A673 (cell line): ENCODE results near the gene SLMAP. TPM values are rescaled to one million over a fixed set of nuclear protein-coding genes. Genes with fewer than 3 reads are reported as not detected.

Experiments
- BruUV-seq: library from RNA; stranded (reverse); fragments of 400-500 nt; replicated peaks from 2 replicates; lab custom pipeline; 2021; lab: Mats Ljungman, UMichigan
- CTCF ChIA-PET: fragments of 300-600 bp; sonication (Branson Sonifier 250); formaldehyde crosslinking; loops from one replicate; lab custom pipeline; 2022; ENCODE audit warnings: antibody characterized with exemption; lab: Charles Lee
- POLR2A ChIA-PET: fragments of 300-600 bp; sonication (Branson Sonifier 250); formaldehyde crosslinking; loops from one replicate; lab custom pipeline; 2022; ENCODE audit warnings: antibody characterized with exemption; ENCODE audit not compliant: low non-redundant PET; lab: Charles Lee
- DNase-seq: peaks from one replicate; pipeline ENCODE4 v3.0.0-alpha.2; 2015; ENCODE audit warnings: low spot score
- H3K27ac ChIP-seq: fragments of 200-600 bp; sonication (generic); 2 replicates; pipeline ENCODE4 v1.5.1; 2016; ENCODE audit warnings: mixed run types, low read depth, mild to moderate bottlenecking, mixed read lengths, antibody characterized with exemption, low read length; ENCODE audit not compliant: poor library complexity, severe bottlenecking
- H3K27me3 ChIP-seq: fragments of 200-600 bp; sonication (generic); replicated peaks from 2 replicates; pipeline ENCODE4 v1.6.1; 2017; ENCODE audit warnings: mixed run types, low read depth, mild to moderate bottlenecking, mixed read lengths, antibody characterized with exemption, low read length; ENCODE audit not compliant: insufficient read depth, poor library complexity
- H3K36me3 ChIP-seq: fragments of 200-600 bp; sonication (generic); 2 replicates; pipeline ENCODE4 v1.6.1; 2016; ENCODE audit warnings: mixed run types, mild to moderate bottlenecking, mixed read lengths, antibody characterized with exemption, low read length; ENCODE audit not compliant: insufficient read depth, poor library complexity, severe bottlenecking
- H3K4me1 ChIP-seq: fragments of 200-600 bp; sonication (generic); 2 replicates; pipeline ENCODE4 v1.6.1; 2017; ENCODE audit warnings: mixed run types, mild to moderate bottlenecking, mixed read lengths, antibody characterized with exemption, low read length; ENCODE audit not compliant: insufficient read depth, poor library complexity, severe bottlenecking
- H3K4me3 ChIP-seq: fragments of 200-600 bp; sonication (generic); 2 replicates; pipeline ENCODE4 v1.5.1; 2016; ENCODE audit warnings: low read depth, mixed run types, mild to moderate bottlenecking, mixed read lengths, low read length; ENCODE audit not compliant: poor library complexity, severe bottlenecking
- H3K9me3 ChIP-seq: fragments of 200-600 bp; sonication (generic); 2 replicates; pipeline ENCODE4 v1.6.1; 2016; ENCODE audit warnings: mixed run types, low read depth, mild to moderate bottlenecking, mixed read lengths, antibody characterized with exemption, low read length; ENCODE audit not compliant: poor library complexity, severe bottlenecking
- CTCF ChIP-seq: fragments of 300-800, 200-600 bp; sonication (generic); conservative IDR thresholded peaks from 2 replicates; pipeline ENCODE4 v1.5.1; 2017; ENCODE audit warnings: low read depth, mild to moderate bottlenecking, antibody characterized with exemption, low read length, moderate library complexity, mixed read lengths
- EZH2 ChIP-seq: fragments of 200-600 bp; sonication (generic); IDR thresholded peaks from 2 replicates; pipeline ENCODE4 v1.6.1; 2017; ENCODE audit warnings: borderline replicate concordance, low read depth, mild to moderate bottlenecking, mixed read lengths, antibody characterized with exemption, low read length; ENCODE audit not compliant: poor library complexity, severe bottlenecking
- intact Hi-C: fragments of 100-400 bp; cut with micrococcal nuclease; formaldehyde crosslinking; loops from one replicate; pipeline ENCODE4 v1.10.0; 2022; ENCODE audit not compliant: unreplicated experiment
- total RNA-seq: library from RNA; stranded (reverse); gene quantifications from 2 replicates; pipeline ENCODE4 v1.2.3, GENCODE V29; 2021

The SLMAP gene
- total RNA-seq, 1 experiment from 2014 or later: 32.4 TPM

- H3K4me3 ChIP-seq: no peak overlapping the region
- TF ChIP-seq CTCF (no peak), EZH2 (no peak)
- intact Hi-C loops: no loop called here
- H3K9me3 ChIP-seq: no peaks in the 10 kb centered on the region
- H3K27me3 ChIP-seq: no peaks in the 10 kb centered on the region
- no peak overlapping the region for H3K27ac ChIP-seq
- H3K4me1 ChIP-seq: no peaks in the 10 kb centered on the region
- BruUV-seq: no TSS peak
- ChIA-PET CTCF (no interaction called here), POLR2A (no interaction called here)
- DNase-seq: no peak
- no peaks in the 10 kb centered on the region for H3K36me3 ChIP-seq
Measured at GRCh38 chr3:57764794-57765193, 8.7 kb downstream of the SLMAP start.

- POLR2A ChIA-PET: no interaction called here
- BruUV-seq: no TSS peak
- Histone ChIP-seq H3K9me3 (no peaks in the 10 kb centered on the region), H3K4me3 (no peak overlapping the region), H3K36me3 (no peaks in the 10 kb centered on the region), H3K4me1 (no peaks in the 10 kb centered on the region), H3K27me3 (no peaks in the 10 kb centered on the region), H3K27ac (no peak overlapping the region)
- intact Hi-C loops: no loop called here
- no peak for DNase-seq
- TF ChIP-seq EZH2 (no peak), CTCF (no peak)
- CTCF ChIA-PET: no interaction called here
Measured at GRCh38 chr3:57768595-57768994, 12.5 kb downstream of the SLMAP start.

DNA sequence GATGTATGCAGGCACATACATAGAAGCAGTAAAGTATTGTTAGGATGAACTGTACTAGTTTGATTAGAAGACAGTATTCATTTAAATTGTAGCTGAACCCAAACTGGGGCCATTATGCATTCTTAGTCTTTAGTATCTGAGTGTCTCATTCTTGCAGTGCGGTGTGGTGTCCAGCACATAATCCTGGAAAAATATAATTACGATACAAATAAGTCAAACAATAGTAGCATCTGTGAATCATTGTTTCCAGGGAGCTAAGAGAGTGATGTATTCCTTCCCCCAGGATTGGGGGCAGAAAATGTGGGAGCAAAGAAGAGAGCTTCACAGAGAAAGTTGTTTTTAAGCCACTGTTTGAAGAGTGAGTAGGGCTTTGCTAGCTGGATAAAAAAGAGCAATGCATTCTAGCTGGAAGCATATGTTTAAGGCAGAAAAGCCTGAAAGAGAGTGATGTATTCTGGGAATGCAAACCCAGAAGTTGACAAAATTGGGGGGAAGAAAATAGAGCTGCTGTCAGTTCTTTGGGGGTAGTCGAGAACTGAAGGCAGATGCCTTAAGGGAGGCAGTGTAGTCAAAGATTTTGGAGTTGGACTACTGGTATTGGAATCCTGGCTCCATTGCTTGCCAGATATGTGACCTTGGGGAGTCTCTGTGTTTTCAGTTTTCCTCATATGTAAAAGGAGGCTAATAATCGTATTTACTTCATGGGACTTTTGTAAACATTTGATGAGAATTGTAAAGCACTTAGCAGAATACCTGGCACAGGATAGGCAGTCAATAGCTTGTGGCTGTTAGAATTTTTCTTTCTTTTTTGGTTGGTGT lies 14.1 kb downstream of the SLMAP start:
- no peak for TF ChIP-seq EZH2
- intact Hi-C loops: no loop called here
- H3K4me1 ChIP-seq: no peaks in the 10 kb centered on the region
- DNase-seq: no peak
- H3K27me3 ChIP-seq: no peaks in the 10 kb centered on the region
- H3K4me3 ChIP-seq: no peak overlapping the region
- no TSS peak for BruUV-seq
- no peaks in the 10 kb centered on the region for H3K9me3 ChIP-seq
- no peak overlapping the region for H3K27ac ChIP-seq
- H3K36me3 ChIP-seq: no peaks in the 10 kb centered on the region
- ChIA-PET CTCF (no interaction called here), POLR2A (no interaction called here)
